K562 (cell line): ENCODE results near the gene CMSS1. TPM values are rescaled to one million over a fixed set of nuclear protein-coding genes. Genes with fewer than 3 reads are reported as not detected.

Experiments
- ARID3B ChIP-seq: fragments of 250-450 bp; sonication (Bioruptor Pico); IDR thresholded peaks from 2 replicates; pipeline ENCODE4 v1.4.0; 2020; ENCODE audit warnings: borderline replicate concordance
- ARID4B ChIP-seq: sonication (generic); formaldehyde crosslinking; IDR thresholded peaks from 2 replicates; pipeline ENCODE4 v1.8.0; 2022; ENCODE audit warnings: mild to moderate bottlenecking, missing genetic modification reagents
- CBX8 ChIP-seq: fragments of 200-600 bp; sonication (generic); IDR thresholded peaks from 2 replicates; pipeline ENCODE4 v1.6.1; 2012; ENCODE audit warnings: borderline replicate concordance, mixed run types, low read depth, mild to moderate bottlenecking, moderate library complexity, mixed read lengths, low read length, control low read depth, inconsistent platforms; ENCODE audit not compliant: poor library complexity, severe bottlenecking; ENCODE audit errors: extremely low read depth
- ESRRB ChIP-seq: fragments of 250-450 bp; sonication (Bioruptor Pico); IDR thresholded peaks from 2 replicates; pipeline ENCODE4 v1.5.0; 2020; ENCODE audit warnings: mild to moderate bottlenecking, moderate library complexity, borderline replicate concordance
- EZH2 ChIP-seq: IDR thresholded peaks from 2 replicates; pipeline ENCODE4 v1.6.1; 2012; ENCODE audit warnings: low read depth, mild to moderate bottlenecking, inconsistent platforms, low read length, borderline replicate concordance
- MAZ ChIP-seq, 2 experiments: fragments of 450-650 bp in 1 of 2; sonication (generic) in 1 of 2; formaldehyde crosslinking; IDR thresholded peaks in 1 of 2; conservative IDR thresholded peaks in 1 of 2; 2 replicates each; pipeline versions ENCODE4 v1.4.0 to v1.5.0; 2020; ENCODE audit warnings: mild to moderate bottlenecking in 1 of 2, missing genetic modification reagents in 1 of 2
- SAFB2 ChIP-seq: fragments of 200-400 bp; formaldehyde crosslinking; IDR thresholded peaks from 2 replicates; pipeline ENCODE4 v1.6.1; 2018; ENCODE audit warnings: borderline replicate concordance, low read length, low read depth, moderate library complexity; ENCODE audit not compliant: severe bottlenecking
- TAF1 ChIP-seq: IDR thresholded peaks from 2 replicates; pipeline ENCODE4 v1.6.1; 2011; ENCODE audit warnings: mild to moderate bottlenecking, low read length, moderate library complexity; ENCODE audit not compliant: insufficient read depth, control insufficient read depth, severe bottlenecking; ENCODE audit errors: extremely low read depth
- TAF15 ChIP-seq: fragments of 200-400 bp; formaldehyde crosslinking; IDR thresholded peaks from 2 replicates; pipeline ENCODE4 v1.6.1; 2017; ENCODE audit warnings: mild to moderate bottlenecking, low read depth, low read length, moderate library complexity
- UBTF ChIP-seq, 2 experiments: IDR thresholded peaks; 2 replicates each; pipeline ENCODE4 v1.6.1; 2012; ENCODE audit warnings: improper control_type of control experiment in 2 of 2, low read depth in 2 of 2, low read length in 2 of 2, borderline replicate concordance in 1 of 2
- ZNF282 ChIP-seq: sonication (generic); formaldehyde crosslinking; IDR thresholded peaks from 2 replicates; pipeline ENCODE4 v1.8.1; 2023; ENCODE audit warnings: missing genetic modification reagents
- ZNF449 ChIP-seq: fragments of 250-450 bp; sonication (Bioruptor Pico); IDR thresholded peaks from 2 replicates; pipeline ENCODE4 v1.8.0; 2022; ENCODE audit warnings: moderate library complexity, mild to moderate bottlenecking, inconsistent platforms
- ZZZ3 ChIP-seq: fragments of 450-650 bp; IDR thresholded peaks from 2 replicates; pipeline ENCODE4 v1.6.1; 2016; ENCODE audit warnings: antibody characterized with exemption, mild to moderate bottlenecking, moderate library complexity
- polyA plus RNA-seq, 8 experiments: library from polyadenylated mRNA; depleted of rRNA in 4 of 8; stranded (reverse) in 5 of 8; unstranded in 3 of 8; fragments of >200 nt; fragmentation: Nextera tagmentation in 2 of 8; fragmentation: Illumina TruSeq in 1 of 8; extraction: Ambion mirVana in 2 of 8; extraction: Trizol in 1 of 8; gene quantifications; 2 replicates each; pipeline versions ENCODE4 v1.2.1 to v1.2.3, GENCODE V29; 2011 to 2014; ENCODE audit warnings: inconsistent platforms in 1 of 8, missing spikeins in 1 of 8
- total RNA-seq, 7 experiments: library from RNA; depleted of rRNA in 6 of 7; stranded (reverse); fragments of >200 nt in 6 of 7; fragmentation: Illumina TruSeq in 2 of 7; extraction: Trizol in 2 of 7; gene quantifications; 2 replicates each; pipeline versions ENCODE4 v1.2.1 to v1.2.3, GENCODE V29; 2011 to 2021; ENCODE audit warnings: low replicate concordance in 1 of 7

CMSS1 gene
- total and polyA plus RNA-seq, 9 of the 15 experiments (the other 6 are each of a cell fraction or from before 2014, with no cell fraction given): 46.9 to 109 (median 72.3) TPM

- no peak for TF ChIP-seq ZNF449
- no peak for TF ChIP-seq SAFB2
- no peak for TF ChIP-seq EZH2
- TF ChIP-seq ARID3B: no peak
- no peak for TF ChIP-seq ZNF282
- peak; percentile 72 to 74 for TF ChIP-seq MAZ (CRISPR knock-in tag; conservative IDR thresholded peaks at IDR 0.05 in 1 of 2, IDR thresholded peaks at IDR 0.05 in 1 of 2)
- no peak for TF ChIP-seq CBX8
- TF ChIP-seq ESRRB (CRISPR knock-in tag): no peak
- peak in 1 of 2 experiments; percentile 69; a peak in 1 of 4 replicates for TF ChIP-seq UBTF (IDR thresholded peaks at IDR 0.05; ENCODE audit: borderline replicate concordance in 1 of 2, low read depth in 2 of 2, low read length in 2 of 2)
- TF ChIP-seq ZZZ3: peak; percentile 71; the same call in 1 of the 2 replicates
- TF ChIP-seq TAF1: peak; percentile 47
- TF ChIP-seq TAF15: no peak
- peak; percentile 74 for TF ChIP-seq ARID4B (CRISPR knock-in tag)
Measured at GRCh38 chr3:99817437-99818240, at the start of gene CMSS1 (continued).
